ENCODE data around the gene FOXI1.

FOXI1 gene

GRCh38 chr5:170154297-170154696 lies 48.6 kb downstream of the FOXI1 start:
- DNase-seq: no peak

GRCh38 chr5:170154744-170155143 lies 49.0 kb downstream of the FOXI1 start:
- no peak for DNase-seq

- no peak for DNase-seq
Observed at GRCh38 chr5:170155771-170156170, 50.1 kb downstream of the FOXI1 start.

DNA sequence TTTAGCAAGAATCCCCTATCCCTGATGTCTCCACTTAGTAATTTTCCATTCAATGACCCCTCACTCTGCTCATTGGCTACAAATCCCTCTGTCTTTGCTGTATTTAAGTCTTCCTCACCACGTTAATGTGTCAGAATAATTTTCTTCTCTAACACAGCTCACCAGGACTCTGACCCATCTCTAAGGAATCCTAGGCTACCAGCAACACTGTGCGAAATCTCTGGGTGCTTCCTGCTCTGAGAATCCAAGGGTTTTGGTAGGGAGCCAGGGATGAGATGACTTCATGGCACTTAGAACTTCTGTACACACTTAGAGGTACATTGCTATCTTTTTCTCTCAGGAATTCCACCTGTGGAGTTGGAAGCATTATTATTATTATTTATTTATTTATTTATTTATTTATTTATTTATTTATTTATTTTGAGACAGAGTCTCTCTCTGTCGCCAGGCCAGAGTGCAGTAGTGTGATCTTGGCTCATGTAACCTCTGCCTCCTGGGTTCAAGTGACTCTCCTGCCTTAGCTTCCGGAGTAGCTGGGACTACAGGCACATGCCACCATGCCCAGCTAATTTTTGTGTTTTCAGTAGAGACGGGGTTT lies 53.5 kb downstream of the FOXI1 start:
- no peak for DNase-seq
